DOHH2 (cell line): ENCODE measurements around the gene IL17RA.

Source experiments
- H3F3A ChIP-seq: fragments of 200-600 bp; sonication (generic), shearing (Covaris generic); 2 replicates; pipeline ENCODE4 v1.6.0; 2016; ENCODE audit warnings: antibody characterized with exemption, mild to moderate bottlenecking; ENCODE audit not compliant: control insufficient read depth, insufficient read depth
- H3K27ac ChIP-seq: fragments of 200-600 bp; sonication (generic); 2 replicates; pipeline ENCODE4 v1.5.1; 2014; ENCODE audit warnings: low read depth, mild to moderate bottlenecking, low read length, moderate library complexity
- H3K27me3 ChIP-seq: fragments of 200-600 bp; sonication (generic); 2 replicates; pipeline ENCODE4 v1.6.1; 2014; ENCODE audit warnings: mild to moderate bottlenecking, low read length, mixed read lengths; ENCODE audit not compliant: control insufficient read depth
- H3K36me3 ChIP-seq: fragments of 200-600 bp; sonication (generic); 2 replicates; pipeline ENCODE4 v1.6.1; 2014; ENCODE audit warnings: mild to moderate bottlenecking, low read length, moderate library complexity, mixed read lengths; ENCODE audit not compliant: control insufficient read depth
- H3K4me1 ChIP-seq: fragments of 200-600 bp; sonication (generic); 2 replicates; pipeline ENCODE4 v1.6.1; 2014; ENCODE audit warnings: mild to moderate bottlenecking, low read length, mixed read lengths; ENCODE audit not compliant: control insufficient read depth
- H3K4me2 ChIP-seq: fragments of 200-600 bp; sonication (generic); 2 replicates; pipeline ENCODE4 v1.6.0; 2014; ENCODE audit warnings: mild to moderate bottlenecking, low read length, moderate library complexity
- H3K4me3 ChIP-seq: fragments of 200-600 bp; sonication (generic); 2 replicates; pipeline ENCODE4 v1.5.1; 2014; ENCODE audit warnings: mild to moderate bottlenecking, low read length, mixed read lengths
- H3K79me2 ChIP-seq: fragments of 200-600 bp; sonication (generic); 2 replicates; pipeline ENCODE4 v1.6.1; 2014; ENCODE audit warnings: mild to moderate bottlenecking, low read length, mixed read lengths; ENCODE audit not compliant: control insufficient read depth
- H3K9me2 ChIP-seq: fragments of 200-600 bp; sonication (generic); replicated peaks from 2 replicates; pipeline ENCODE4 v1.6.1; 2014; ENCODE audit warnings: mild to moderate bottlenecking, low read length, mixed read lengths; ENCODE audit not compliant: control insufficient read depth
- H3K9me3 ChIP-seq: fragments of 200-600 bp; sonication (generic); 2 replicates; pipeline ENCODE4 v1.6.1; 2014; ENCODE audit warnings: antibody characterized with exemption, low read length, mixed read lengths; ENCODE audit not compliant: control insufficient read depth, insufficient read depth
- H4K20me1 ChIP-seq: fragments of 200-600 bp; sonication (generic); 2 replicates; pipeline ENCODE4 v1.6.0; 2014; ENCODE audit warnings: low read depth, mild to moderate bottlenecking, antibody characterized with exemption, low read length, moderate library complexity; ENCODE audit not compliant: control insufficient read depth, insufficient read depth
- EZH2phosphoT487 ChIP-seq: fragments of 200-600 bp; sonication (generic); IDR thresholded peaks from 2 replicates; pipeline ENCODE4 v1.6.1; 2017; ENCODE audit warnings: borderline replicate concordance, mild to moderate bottlenecking, antibody characterized with exemption, low read length, moderate library complexity, mixed read lengths
- TF ChIP-seq, protein P1 (sequence below): fragments of 200-600 bp; sonication (generic); IDR thresholded peaks from one replicate; pipeline ENCODE4 v1.5.1; 2014; ENCODE audit warnings: antibody characterized with exemption, mild to moderate bottlenecking, low read depth, low read length; ENCODE audit not compliant: poor library complexity, severe bottlenecking

Gene IL17RA

GRCh38 chr22:17120281-17120680, 35.5 kb downstream of the IL17RA start:
- peak overlapping the region; percentile 35; the same call in 1 of the 2 replicates for H3K4me3 ChIP-seq
- no peak overlapping the region for H3K27ac ChIP-seq
- no peaks in the 10 kb centered on the region for H3K79me2 ChIP-seq
- no peaks in the 10 kb centered on the region for H4K20me1 ChIP-seq
- no peaks in the 10 kb centered on the region for H3K27me3 ChIP-seq
- H3K9me3 ChIP-seq, result no peaks in the 10 kb centered on the region
- H3K4me2 ChIP-seq, result peak overlapping the region; percentile 80; the same call in 1 of the 2 replicates
- peaks cover 45% of the 10 kb centered on the region for H3K4me1 ChIP-seq
- H3K36me3 ChIP-seq, result no peaks in the 10 kb centered on the region
- TF ChIP-seq, protein P1, sequence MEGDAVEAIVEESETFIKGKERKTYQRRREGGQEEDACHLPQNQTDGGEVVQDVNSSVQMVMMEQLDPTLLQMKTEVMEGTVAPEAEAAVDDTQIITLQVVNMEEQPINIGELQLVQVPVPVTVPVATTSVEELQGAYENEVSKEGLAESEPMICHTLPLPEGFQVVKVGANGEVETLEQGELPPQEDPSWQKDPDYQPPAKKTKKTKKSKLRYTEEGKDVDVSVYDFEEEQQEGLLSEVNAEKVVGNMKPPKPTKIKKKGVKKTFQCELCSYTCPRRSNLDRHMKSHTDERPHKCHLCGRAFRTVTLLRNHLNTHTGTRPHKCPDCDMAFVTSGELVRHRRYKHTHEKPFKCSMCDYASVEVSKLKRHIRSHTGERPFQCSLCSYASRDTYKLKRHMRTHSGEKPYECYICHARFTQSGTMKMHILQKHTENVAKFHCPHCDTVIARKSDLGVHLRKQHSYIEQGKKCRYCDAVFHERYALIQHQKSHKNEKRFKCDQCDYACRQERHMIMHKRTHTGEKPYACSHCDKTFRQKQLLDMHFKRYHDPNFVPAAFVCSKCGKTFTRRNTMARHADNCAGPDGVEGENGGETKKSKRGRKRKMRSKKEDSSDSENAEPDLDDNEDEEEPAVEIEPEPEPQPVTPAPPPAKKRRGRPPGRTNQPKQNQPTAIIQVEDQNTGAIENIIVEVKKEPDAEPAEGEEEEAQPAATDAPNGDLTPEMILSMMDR, result no peak
- no peak for TF ChIP-seq EZH2phosphoT487
- H3F3A ChIP-seq, result peaks cover 13% of the 10 kb centered on the region
- H3K9me2 ChIP-seq, result no peaks in the 10 kb centered on the region

DNA sequence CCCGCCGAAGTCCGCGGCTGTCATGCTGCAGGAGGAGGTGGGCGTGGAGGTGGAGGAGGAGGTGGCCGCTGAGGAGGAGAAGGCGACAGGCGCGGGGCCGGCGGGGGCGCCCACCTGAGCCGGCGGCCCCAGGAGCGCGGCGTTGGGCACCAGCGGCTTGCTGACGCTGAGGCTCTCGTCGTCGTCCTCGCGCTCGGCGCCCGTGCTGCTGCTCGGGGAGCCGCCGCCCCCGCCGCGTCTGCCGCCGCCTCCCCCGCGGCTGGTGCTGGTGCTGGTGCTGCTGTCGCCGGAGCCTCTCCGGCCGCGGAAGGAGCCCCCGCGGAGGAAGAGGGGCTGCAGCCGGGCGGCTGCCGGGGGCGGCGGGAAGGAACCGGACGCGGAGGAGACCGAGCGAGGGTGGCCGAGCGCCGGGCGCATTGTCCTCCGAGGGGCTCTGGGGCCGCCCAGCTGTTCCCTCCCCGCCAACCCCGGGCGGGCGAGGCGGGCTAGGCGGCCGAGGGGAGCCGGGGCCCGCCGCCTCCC, 36.0 kb downstream of the IL17RA start:
- peak overlapping the region; percentile 80 for H3K4me2 ChIP-seq
- no peaks in the 10 kb centered on the region for H3K36me3 ChIP-seq
- no peaks in the 10 kb centered on the region for H4K20me1 ChIP-seq
- no peaks in the 10 kb centered on the region for H3K9me2 ChIP-seq
- H3F3A ChIP-seq, result peaks cover 13% of the 10 kb centered on the region
- no peaks in the 10 kb centered on the region for H3K79me2 ChIP-seq
- no peaks in the 10 kb centered on the region for H3K27me3 ChIP-seq
- peak overlapping the region; percentile 69 for H3K4me3 ChIP-seq
- TF ChIP-seq, protein P1, result no peak
- H3K27ac ChIP-seq, result no peak overlapping the region
- no peaks in the 10 kb centered on the region for H3K9me3 ChIP-seq
- peaks cover 41% of the 10 kb centered on the region for H3K4me1 ChIP-seq

DNA sequence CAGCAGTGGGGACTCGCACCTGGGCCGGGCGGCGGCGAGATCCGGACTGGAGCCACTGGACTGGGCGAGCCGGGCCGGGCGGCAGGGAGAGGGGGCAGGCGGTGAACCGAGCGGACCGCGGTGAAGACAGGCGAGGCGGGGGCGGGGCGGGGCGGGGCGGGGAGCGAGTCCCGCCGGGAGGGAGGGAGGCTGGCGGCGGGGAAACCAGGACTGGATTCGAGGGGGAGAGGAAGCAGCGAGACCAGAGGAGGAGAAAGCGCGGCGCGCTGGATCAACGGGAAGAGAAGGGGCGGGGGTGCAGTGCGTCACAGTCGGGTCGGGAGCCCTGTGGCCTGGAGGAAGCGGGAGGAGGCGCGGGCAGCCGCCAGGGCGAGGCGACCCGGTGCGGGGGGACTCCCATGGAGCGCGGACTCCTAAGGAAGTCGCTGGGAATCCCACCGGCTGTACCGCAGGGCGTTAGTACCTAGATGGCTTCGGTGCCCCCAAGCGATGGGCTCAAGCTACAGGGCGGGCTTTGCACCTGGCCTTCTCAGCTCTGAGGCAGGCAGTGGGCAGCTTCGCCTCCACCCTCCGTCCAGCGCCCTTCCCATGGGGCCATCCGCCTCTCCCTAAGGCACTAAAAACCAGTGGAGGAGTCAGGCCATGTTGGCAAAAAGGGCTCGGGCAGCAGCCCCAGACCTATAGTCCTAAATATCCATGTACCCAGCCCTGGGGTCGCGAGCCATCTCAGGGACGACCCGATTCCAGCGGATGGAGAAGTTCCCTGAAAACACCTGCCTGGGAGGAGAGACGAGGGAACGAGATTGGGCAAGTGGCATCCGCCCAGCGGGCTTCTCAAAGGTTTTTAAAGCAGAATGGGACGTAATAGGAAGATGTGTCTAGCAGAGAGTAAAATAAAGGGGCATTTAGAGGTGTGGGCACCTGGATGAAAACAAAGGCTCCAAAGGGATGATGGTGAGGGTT, 36.7 kb downstream of the IL17RA start, which contains the start of gene TMEM121B:
TSS of gene TMEM121B (minus strand) at position 128 of the 963 bp plus-strand sequence. CDS start 233 bp downstream, outside the sequence.
- Histone ChIP-seq H3K27ac (no peak within 1 kb of the TSS), H3K4me3 (peak within 1 kb of the TSS; percentile 69), H3K27me3 (no peaks in the 10 kb centered on the region), H3K4me2 (peak within 1 kb of the TSS; percentile 80), H3K79me2 (no peaks in the 10 kb centered on the region), H3K9me2 (no peaks in the 10 kb centered on the region), H3K36me3 (no peaks in the 10 kb centered on the region), H4K20me1 (no peaks in the 10 kb centered on the region), H3K4me1 (peaks cover 33% of the 10 kb centered on the region), H3F3A (peaks cover 13% of the 10 kb centered on the region), H3K9me3 (no peaks in the 10 kb centered on the region)
- TF ChIP-seq, protein P1, result no peak
- no peak for TF ChIP-seq EZH2phosphoT487
